GM15510 (cell line): Measurements from ENCODE around the gene CAMKK2.

Experiments
- POLR2A ChIP-seq: IDR thresholded peaks from 3 replicates; pipeline ENCODE4 v1.6.1; 2011; ENCODE audit warnings: borderline replicate concordance; ENCODE audit not compliant: insufficient read length; ENCODE audit errors: extremely low read depth

CAMKK2 gene

GRCh38 chr12:121285856-121286255, 10.7 kb downstream of the CAMKK2 start:
- TF ChIP-seq POLR2A = no peak

- no peak for TF ChIP-seq POLR2A
Observed at GRCh38 chr12:121284551-121285390, 11.7 kb downstream of the CAMKK2 start.

- TF ChIP-seq POLR2A = no peak
Observed at GRCh38 chr12:121283841-121284240, 12.7 kb downstream of the CAMKK2 start.

- TF ChIP-seq POLR2A = no peak
Observed at GRCh38 chr12:121283388-121283787, 13.1 kb downstream of the CAMKK2 start.

GRCh38 chr12:121282072-121282742, 14.3 kb downstream of the CAMKK2 start:
- TF ChIP-seq POLR2A = no peak

- no peak for TF ChIP-seq POLR2A
Observed at GRCh38 chr12:121279507-121279915, 17.0 kb downstream of the CAMKK2 start.

GRCh38 chr12:121279071-121279375, 17.5 kb downstream of the CAMKK2 start:
- TF ChIP-seq POLR2A = no peak

GRCh38 chr12:121278169-121279070, 18.1 kb downstream of the CAMKK2 start:
- no peak for TF ChIP-seq POLR2A

GRCh38 chr12:121277374-121277759, 19.1 kb downstream of the CAMKK2 start:
- TF ChIP-seq POLR2A = no peak

- no peak for TF ChIP-seq POLR2A
Observed at GRCh38 chr12:121274036-121274763, 22.3 kb downstream of the CAMKK2 start.

GRCh38 chr12:121273364-121273896, 23.1 kb downstream of the CAMKK2 start:
- no peak for TF ChIP-seq POLR2A

GRCh38 chr12:121267822-121268221, 28.7 kb downstream of the CAMKK2 start:
- TF ChIP-seq POLR2A = no peak

GRCh38 chr12:121264951-121265515, 31.5 kb downstream of the CAMKK2 start:
- TF ChIP-seq POLR2A = no peak

GRCh38 chr12:121264135-121264534, 32.4 kb downstream of the CAMKK2 start:
- TF ChIP-seq POLR2A = no peak
